IPS DF 4.7 (cell line): ENCODE data around the gene ARHGEF33.
"Not testable (repeated sequence)": the region's sequence is repeated elsewhere in the genome, so short reads cannot be mapped to it uniquely, and the experiment has no call there.

Experiments used
- DNase-seq: peaks from one replicate; pipeline ENCODE4 v3.0.0-alpha.2; 2013; ENCODE audit warnings: low spot score; ENCODE audit errors: extremely low read depth

Gene ARHGEF33

DNA sequence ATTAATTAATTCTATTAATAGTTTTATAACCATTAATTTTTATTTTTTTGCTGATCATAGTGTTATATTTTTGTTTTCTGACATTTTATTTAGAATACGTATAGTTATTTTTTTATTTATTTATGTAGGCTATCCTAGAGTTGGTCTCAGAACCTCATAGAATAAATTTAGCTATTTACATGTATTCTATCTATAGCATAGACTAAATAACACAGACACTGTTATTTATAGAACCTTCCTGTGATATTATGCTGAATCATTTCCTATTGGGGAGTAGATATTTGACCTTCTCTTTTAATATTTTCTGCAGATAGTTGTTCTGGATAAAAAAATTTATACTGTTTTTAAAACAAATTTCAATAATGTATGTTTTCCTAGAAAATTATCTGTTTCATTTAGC is 20.2 kb downstream of the ARHGEF33 start:
- DNase-seq, result no peak

DNA sequence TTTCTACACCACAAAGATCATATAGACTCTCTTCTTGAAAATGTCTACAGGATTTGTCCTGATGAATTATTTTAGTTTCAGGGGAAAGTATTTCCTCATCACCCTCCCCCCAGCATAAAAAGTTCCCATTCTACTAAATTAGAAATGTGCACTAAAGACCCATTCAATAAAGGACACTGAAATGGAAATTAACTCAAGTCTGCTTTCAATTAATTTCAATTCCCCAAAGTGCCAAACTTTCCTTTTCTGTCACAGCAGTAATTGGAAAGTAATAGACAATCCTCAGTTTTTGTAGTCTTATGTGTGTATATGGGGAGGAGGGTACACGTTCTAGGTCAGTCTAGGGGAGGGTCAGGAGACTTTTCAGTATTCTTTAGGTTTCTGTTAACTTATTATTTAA is 21.5 kb downstream of the ARHGEF33 start:
- DNase-seq, result no peak

DNA sequence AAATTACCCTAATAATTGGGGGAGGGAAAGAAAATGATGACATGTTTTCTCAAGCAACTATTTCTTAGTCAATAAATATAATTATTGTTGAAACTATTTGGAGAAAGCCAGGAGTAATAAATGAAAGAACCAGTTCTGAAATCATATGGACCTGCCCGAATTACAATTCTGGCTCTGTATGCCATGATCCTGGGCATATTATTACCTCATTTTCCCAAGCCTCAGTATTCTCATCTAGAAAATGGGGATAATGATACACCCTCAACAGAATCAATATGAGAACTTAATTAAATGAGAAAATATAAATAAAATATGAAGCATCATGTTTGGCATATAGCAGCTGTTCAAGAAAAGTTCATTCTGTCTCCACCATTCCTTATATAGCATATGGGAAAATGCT is 22.9 kb downstream of the ARHGEF33 start:
- DNase-seq, result no peak

DNA sequence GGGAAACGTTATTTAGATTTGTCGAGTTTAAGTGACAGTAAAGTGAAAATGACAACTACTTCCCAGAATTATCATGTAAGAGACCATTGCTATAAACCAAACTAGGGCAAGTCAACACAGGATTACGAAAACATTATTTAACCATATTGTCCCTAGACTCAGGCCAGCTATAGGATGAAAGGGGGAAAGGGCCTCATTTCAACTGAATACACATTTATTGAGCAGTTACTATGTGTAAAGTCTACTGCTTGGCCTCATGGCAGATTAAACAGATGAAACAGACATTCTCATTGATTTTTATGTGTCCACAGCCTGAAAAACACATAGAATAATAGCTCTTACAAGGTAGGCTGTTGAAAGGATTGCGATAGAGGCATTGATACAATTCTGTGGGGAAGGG is 32.7 kb downstream of the ARHGEF33 start:
- no peak for DNase-seq

DNA sequence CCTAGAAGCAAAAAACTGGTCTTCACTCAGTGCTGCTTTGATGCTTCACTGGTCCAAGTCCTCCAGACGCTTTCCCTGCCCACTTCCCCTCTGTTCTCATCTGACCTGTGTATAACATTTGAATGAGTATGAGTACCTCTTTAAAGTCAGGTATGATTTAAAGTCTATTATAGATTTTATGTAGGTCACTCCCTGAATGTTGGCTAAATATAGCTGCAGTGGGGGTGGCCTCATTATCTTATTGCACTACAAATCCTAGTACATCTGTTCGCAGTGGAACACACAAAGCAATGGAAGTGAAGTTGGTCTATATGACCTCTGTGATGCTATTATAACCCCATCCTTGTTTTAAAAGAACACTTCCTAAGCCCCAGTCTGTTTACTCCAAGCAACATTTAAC is 33.2 kb downstream of the ARHGEF33 start:
- DNase-seq, result no peak

DNA sequence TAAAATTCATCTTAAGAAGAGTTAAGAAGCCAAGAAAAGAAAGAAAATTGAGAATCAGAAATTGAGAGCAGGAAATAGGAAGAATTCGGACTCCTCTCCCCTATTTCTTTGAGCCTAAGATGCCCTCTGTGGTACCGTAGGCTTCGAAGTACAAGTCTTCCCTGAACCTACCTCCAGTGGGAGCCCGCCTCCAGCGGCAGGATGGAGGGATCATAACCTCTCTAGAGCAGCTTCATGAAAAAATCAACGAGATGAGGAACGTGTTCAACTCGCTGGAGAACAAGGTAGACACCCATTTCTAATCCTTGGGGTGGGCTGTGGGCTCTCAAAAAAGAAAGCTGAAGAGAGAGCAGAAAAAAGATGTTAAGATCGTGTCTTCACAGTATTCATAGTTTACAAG is 36.3 kb downstream of the ARHGEF33 start:
- no peak for DNase-seq

DNA sequence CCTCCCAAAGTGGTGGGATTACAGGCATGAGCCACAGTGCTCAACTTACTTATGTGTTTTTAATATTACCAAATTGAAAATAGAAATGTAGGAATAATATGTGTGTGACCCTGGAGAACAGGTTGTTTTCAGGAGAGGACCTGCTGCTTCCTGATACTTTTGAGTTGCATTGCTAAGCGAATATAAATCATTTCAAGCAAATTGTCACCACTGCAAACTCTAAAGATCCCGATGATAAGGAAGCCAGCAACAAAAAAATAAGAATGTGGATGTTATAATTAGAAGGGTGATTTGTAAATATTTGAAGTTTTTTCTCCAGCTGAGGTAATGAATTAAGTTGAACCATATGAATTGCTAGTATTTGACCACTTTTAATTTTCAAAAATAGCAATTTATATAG is 40.9 kb downstream of the ARHGEF33 start:
- DNase-seq, result no peak

DNA sequence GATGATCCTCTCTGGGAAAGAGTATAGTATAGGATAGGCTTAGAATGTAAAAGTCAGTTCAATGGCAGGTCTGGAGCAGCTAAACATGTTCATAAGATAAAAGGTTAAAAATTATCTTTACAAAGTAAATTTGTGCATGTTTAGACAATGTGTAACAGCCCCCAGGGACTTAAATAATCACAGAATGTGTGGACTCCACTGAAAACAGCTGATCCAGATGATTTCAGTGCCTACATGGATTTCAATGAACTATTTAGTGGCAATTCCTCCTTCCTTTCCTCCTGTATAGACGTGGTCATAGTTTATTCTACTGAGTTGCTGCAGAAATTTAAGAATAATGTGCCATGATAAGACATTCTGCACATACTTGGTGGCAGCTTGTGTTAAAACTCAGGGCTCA is 42.9 kb downstream of the ARHGEF33 start:
- no peak for DNase-seq

DNA sequence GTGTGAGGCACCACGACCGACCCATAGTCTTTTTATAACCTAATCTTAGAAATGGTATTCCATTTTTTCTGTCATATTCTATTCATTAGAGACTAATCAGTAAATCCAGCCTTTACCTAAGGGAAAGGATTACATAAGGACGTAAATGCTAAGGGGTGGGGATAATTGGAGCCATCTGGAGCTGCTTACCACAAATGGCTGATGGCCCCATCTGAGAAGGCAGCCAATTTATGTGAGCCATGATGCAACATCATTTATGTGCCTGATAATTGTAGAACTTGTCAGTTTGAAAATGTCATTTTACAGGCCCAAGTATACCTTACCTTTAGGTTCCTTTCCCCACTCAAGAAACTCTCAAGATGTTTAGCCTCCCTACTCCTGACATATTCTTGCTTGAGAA is 44.0 kb downstream of the ARHGEF33 start:
- DNase-seq, result no peak

DNA sequence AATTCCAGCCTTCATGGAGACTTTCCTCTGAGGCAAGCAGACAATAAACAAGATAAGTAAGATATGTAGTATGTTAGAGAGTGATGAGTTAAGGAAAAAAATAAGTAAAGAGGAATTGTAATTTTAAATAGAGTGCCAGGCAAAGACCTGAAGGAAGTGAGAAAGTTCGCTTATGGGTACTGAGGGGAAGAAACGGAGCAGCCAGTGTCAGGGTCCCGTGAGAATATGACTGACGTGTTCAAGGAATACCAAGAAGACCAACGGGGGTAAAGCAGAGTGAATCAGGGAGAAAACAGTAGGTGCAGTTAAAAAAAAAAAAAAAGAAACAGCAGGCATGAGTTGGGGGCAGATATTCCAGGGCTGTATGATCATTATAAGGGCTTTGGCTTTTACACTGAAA is 45.1 kb downstream of the ARHGEF33 start:
- no peak for DNase-seq

DNA sequence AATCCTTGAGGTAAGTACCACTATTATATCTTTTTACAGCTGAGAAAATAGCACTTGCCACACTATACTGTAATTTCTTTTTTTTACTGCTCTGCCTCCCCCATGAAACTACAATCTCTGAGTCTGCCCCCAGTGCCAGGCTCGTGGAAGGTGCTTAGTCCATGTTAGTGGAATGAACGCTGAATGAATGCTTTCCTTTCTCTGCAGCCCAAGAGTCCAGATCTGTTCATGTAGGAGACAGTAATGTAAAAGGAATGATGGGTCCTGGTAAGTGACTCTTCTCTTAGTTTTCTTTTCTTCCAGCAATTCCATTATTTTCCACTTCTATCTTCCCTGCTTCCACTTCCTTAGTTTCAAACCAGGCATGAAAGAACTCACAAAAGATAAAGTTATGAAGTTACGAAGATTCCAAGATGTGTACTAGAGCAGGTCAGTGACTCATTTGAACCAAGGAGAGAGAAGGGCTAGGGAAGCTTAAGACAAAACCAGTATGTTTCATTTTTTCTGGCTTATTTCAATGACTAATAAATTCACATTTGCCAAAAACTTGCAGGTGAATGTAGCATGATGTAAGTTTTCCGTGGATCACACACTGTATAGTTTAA is 46.0 kb downstream of the ARHGEF33 start:
- DNase-seq, result no peak

DNA sequence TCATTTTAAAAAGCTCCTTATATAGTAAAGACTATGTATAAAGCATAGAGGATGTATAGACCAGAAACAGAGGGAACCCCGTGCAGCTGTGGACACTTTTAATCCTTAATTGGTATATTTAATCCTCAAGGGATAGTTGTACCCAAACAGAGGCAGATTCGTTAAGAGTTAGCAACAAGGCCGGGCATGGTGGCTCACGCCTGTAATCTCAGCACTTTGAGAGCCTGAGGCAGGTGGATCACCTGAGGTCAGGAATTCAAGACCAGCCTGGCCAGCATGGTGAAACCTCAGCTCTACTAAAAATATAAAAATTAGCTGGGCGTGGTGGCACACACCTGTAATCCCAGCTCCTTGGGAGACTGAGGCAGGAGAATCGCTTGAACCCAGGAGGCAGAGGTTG is 46.8 kb downstream of the ARHGEF33 start:
- not testable (repeated sequence) for DNase-seq

DNA sequence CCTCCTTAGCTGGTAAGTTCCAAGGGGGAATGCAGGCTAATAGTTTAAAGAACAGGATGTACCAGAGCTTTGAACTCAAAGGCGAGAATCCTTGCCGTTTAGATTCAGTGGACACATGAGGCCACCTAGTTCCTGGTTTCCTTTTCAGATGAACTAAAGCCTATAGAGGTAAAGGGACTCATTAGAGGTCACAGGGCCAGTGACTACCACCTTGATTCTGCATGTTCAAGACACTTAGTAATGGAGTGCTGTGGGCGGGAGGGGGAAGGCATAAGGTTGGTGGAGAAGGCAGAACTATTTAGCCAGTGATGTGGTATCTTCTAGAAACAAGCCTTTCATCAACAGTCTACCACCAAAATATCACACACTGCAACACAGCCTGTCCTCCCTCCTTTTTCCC is 47.9 kb downstream of the ARHGEF33 start:
- DNase-seq, result no peak

DNA sequence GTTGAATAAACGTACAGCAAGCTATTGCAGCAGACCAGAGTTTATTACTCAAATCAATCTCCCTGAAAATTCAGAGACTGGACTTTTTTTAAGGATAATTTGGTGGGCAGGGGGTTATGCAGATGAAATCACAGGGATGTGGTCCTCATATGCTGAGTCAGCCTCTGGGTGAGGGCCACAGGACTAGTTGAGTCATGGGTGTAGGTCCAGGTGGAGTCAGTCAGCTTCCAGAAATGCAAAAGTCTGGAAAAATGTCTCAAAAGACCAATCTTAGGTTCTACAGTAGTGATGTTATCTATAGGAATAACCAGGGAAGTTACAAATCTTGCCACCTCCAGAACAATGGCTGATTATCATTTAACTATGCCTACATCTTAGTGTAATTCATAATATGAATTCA is 51.1 kb downstream of the ARHGEF33 start:
- DNase-seq, result no peak

DNA sequence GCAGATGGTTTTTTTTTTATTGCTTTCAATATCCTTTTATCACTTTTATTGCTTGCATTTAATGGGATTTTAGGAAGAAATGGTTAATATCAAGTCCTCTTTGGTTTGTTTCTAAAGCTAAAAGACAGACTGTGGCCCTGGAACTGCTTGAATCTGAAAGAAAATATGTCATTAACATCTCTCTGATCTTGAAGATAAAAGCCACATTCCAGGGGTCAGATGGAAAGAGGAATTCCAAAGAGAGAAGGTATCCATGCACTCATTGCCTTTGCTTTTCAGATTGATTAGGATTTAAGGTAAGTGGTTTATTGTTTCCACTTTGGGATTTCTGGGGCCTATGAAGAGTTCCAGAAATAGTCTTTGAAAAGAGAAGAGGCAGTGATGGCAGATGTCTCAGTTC is 54.1 kb downstream of the ARHGEF33 start:
- no peak for DNase-seq

DNA sequence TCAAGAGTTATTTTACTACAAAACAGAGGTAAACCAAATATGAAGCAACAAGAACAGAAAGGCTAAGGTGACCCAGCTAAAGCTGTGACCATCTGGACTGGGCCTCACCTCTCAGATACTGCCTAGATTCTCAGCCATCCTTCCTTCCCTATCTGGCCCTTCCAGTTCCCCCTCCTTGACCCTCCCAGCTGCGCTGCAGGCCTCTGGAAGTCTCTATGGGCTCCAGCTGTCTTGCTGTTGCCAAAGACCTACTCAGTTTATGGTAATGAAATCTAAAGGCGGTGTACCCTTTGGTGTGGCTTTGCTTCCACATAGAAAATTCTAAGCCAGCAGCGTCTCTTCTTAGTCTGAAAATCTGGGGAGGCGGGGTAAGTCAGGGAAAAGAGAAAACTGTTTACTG is 55.7 kb downstream of the ARHGEF33 start:
- DNase-seq, result no peak

DNA sequence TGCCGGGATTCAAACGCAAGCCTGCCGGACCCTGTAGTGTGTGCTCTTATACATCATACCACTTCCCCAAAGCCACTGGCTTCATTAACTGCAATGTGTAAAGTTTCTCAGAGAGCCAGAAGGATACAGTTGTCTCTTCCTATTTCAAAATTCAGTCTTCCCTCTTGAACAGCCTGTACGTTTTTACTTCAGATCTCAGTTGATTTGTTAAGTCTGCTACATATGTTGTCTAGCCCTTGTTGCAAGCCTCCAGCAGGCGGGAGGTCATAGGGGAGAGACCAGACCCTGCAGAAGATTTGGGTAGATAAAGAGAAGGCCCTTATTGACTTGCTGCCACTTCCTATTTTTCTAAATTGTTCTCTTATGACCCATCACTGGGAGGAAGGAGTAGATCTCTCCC is 56.2 kb downstream of the ARHGEF33 start:
- no peak for DNase-seq

DNA sequence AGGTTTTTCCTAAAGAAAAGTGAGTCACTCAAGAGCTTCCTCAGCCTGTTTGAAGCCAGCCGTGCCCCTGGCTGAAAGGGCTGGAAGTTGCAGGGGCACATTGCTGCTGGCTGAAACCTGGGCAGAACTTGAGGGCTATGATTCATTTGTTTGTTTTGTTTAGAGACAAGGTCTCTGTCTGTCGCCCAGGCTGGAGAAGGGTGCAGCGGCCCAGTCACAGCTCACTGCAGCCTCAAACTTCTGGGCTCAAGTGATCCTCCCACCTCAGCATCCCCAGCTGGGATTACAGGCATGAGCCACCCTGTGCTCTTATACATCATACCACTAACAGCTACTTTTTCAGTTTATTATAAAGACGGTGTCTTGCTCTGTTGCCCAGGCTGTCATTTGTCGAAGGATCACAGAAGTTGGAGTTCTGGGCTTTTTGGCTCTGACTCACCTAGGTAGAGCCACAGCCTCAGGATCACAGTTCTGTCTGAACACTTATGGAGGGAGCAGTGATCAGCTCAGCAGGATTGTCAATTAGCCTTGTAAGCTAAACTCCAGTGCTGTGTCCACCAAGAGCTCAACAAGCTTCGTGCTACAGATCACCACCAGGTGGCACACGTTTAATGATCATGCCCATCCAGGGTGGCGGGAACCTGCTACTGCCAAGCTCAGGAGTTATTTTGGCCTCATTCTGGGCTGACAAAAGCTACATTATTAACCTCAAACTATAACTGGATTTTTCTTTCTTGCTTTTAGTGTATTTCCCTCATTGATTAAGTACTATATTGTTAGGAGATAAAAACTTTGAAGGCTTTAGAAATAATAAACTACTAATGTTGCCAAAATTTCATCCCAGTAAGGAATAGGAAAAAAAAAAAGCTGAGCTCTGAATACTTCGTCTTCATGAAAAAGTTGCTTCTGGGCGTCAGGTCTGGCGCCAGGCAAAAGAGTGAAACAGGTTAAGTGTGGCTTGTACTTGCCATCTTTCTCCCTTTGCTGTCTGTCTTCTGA is 57.9 kb downstream of the ARHGEF33 start:
- no peak for DNase-seq

DNA sequence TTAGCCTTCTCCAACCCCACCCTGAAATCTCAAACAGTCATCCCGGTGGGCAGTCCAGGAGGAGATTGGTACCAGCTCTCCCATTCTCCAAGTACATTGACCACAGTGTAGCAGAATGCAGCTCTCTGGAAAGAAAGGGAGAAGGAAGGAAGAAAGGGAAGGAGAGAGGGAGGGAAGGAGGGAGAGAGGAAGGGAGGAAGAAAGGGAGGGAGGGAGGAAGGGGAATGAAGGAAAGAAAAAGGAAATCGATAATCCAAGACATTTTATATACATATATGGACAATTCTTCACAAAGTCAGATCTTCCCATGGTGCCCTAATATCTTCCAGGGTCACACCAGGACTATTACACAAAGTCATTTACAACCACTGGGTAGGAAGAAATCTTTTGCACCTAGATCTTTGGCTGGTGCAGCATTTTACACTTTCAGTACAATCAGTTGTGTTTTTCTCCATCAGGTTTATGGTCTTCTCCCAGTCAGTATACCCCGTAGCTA is 58.8 kb downstream of the ARHGEF33 start:
- no peak for DNase-seq

DNA sequence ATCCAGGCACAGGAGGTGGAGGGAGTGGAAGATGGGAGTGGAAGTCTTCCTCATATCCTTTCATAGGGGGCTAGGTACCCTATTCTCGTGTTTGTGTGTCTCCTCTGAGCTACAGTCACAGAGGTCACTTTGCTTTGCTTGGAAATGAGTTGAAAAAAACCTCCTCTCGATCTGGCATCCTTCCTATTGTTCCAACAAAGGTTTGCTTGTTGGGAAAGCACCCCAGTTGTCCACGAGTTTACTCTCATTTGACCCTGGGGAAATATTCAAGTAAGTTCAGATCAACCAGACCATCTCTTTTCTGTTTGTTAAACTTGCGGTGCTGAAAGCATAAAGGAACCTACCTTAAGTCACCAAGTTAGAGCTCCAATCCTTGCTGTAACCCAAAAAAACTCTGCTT is 59.3 kb downstream of the ARHGEF33 start:
- no peak for DNase-seq

DNA sequence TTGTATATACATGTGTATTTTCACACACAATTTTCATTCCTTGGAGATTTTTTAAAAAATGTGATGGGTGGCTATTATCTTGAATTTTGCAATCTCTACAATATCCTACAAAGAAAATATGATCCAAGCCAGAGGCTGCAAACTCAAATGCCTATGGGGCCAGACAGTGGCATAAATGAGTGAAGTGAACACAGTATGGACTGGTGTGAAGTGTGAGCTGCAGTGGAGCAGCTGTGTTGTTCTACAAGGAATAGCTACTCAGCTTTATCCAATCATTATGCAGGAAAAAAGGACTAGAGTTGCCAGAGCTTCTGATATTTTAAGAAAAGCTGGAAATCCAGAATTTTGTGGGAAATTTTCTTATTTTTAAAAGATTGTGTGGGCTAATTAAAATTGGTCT is 62.1 kb downstream of the ARHGEF33 start:
- DNase-seq, result no peak

DNA sequence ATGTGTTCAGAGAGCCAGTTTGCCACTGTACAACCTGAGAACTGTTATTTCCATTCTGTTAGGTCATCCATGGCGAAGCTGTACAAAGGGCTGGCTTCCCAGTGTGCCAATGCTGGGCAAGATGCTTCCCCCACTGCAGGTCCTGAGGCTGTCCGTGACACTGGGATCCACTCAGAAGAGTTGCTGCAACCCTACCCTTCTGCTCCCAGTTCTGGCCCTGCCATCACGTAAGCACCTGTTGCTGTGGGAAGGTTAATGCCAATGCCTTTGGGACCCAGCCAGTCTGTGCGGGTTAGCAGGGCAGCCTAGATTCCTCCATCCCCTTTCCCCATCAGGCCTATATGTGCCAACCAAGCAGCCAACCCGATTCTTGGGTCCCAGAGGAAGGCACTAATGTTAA is 68.3 kb downstream of the ARHGEF33 start:
- no peak for DNase-seq

DNA sequence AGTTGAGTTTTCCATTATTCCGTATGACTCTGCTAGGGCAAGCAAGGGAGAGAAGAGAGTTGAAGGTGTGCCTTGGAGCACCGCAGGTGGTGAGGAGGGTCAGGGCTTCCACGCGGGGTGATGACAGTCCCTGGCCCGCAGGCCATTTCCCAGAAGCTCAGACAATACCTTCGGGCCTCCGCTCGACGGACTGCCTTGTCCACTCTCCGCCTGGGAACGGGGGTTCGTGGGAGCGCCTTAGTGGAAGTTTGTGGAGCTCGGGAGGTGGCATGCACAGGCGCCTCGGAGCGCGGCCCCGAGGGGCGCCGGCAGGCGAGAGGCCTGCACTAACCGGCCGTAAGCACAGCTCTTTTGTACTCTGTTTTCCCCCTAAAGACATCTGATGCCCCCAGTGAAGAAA is 69.8 kb downstream of the ARHGEF33 start:
- no peak for DNase-seq
